SU-DHL-6 (cell line): ENCODE data around the gene TOM1L2.

Source experiments
- H2AFZ ChIP-seq: fragments of 200-600 bp; sonication (generic); 2 replicates; pipeline ENCODE4 v1.6.1; 2014; ENCODE audit warnings: low read depth, mild to moderate bottlenecking, moderate library complexity, mixed read lengths, antibody characterized with exemption, low read length; ENCODE audit not compliant: severe bottlenecking
- H3F3A ChIP-seq: fragments of 200-600 bp; shearing (Covaris generic); 2 replicates; pipeline ENCODE4 v1.6.0; 2016; ENCODE audit warnings: antibody characterized with exemption, mild to moderate bottlenecking; ENCODE audit not compliant: insufficient read depth
- H3K27ac ChIP-seq: fragments of 200-600 bp; sonication (generic); 2 replicates; pipeline ENCODE4 v1.5.1; 2016; ENCODE audit warnings: low read depth, mild to moderate bottlenecking, low read length, moderate library complexity, mixed read lengths
- H3K27me3 ChIP-seq: fragments of 200-600 bp; sonication (generic), shearing (Covaris generic); 2 replicates; pipeline ENCODE4 v1.6.0; 2014; ENCODE audit warnings: mild to moderate bottlenecking, low read length
- H3K36me3 ChIP-seq: fragments of 200-600 bp; sonication (generic); 2 replicates; pipeline ENCODE4 v1.6.1; 2014; ENCODE audit warnings: mild to moderate bottlenecking, low read length, mixed read lengths
- H3K4me2 ChIP-seq: fragments of 300-600, 200-600 bp; shearing (Covaris generic), sonication (generic); 2 replicates; pipeline ENCODE4 v1.6.0; 2014; ENCODE audit warnings: low read length, low read depth, mild to moderate bottlenecking; ENCODE audit not compliant: poor library complexity, severe bottlenecking
- H3K4me3 ChIP-seq: fragments of 200-600 bp; sonication (generic); 2 replicates; pipeline ENCODE4 v1.5.1; 2014; ENCODE audit warnings: antibody characterized with exemption, low read length, mild to moderate bottlenecking, mixed read lengths; ENCODE audit not compliant: insufficient read depth, poor library complexity, severe bottlenecking
- H3K79me2 ChIP-seq: fragments of 200-600 bp; sonication (generic); 2 replicates; pipeline ENCODE4 v1.6.1; 2014; ENCODE audit warnings: mild to moderate bottlenecking, low read length, moderate library complexity; ENCODE audit not compliant: insufficient read depth
- H3K9ac ChIP-seq: fragments of 200-600 bp; sonication (generic); 2 replicates; pipeline ENCODE4 v1.7.0; 2014; ENCODE audit warnings: mild to moderate bottlenecking, low read length
- H3K9me2 ChIP-seq: fragments of 200-600 bp; sonication (generic); replicated peaks from 2 replicates; pipeline ENCODE4 v1.6.1; 2014; ENCODE audit warnings: low read length; ENCODE audit not compliant: insufficient read depth
- H3K9me3 ChIP-seq: fragments of 200-600 bp; sonication (generic); 2 replicates; pipeline ENCODE4 v1.6.1; 2014; ENCODE audit warnings: low read length, mixed read lengths; ENCODE audit not compliant: insufficient read depth
- H4K20me1 ChIP-seq: fragments of 200-600 bp; sonication (generic); 2 replicates; pipeline ENCODE4 v1.6.1; 2014; ENCODE audit warnings: low read depth, mild to moderate bottlenecking, antibody characterized with exemption, low read length, moderate library complexity, mixed read lengths
- EZH2phosphoT487 ChIP-seq: fragments of 200-600 bp; sonication (generic), shearing (Covaris generic); conservative IDR thresholded peaks from 2 replicates; pipeline ENCODE4 v1.6.1; 2018; ENCODE audit warnings: mild to moderate bottlenecking, antibody characterized with exemption, low read length, moderate library complexity, mixed read lengths
- TF ChIP-seq, protein P1 (sequence below): fragments of 200-600 bp; sonication (generic); IDR thresholded peaks from one replicate; pipeline ENCODE4 v1.5.1; 2017; ENCODE audit warnings: antibody characterized with exemption, mild to moderate bottlenecking, low read length, moderate library complexity; ENCODE audit not compliant: insufficient read depth, poor library complexity, severe bottlenecking

The TOM1L2 gene

GRCh38 chr17:17926036-17926435 lies 46.2 kb downstream of the TOM1L2 start:
- H3K9me2 ChIP-seq = no peaks in the 10 kb centered on the region
- H4K20me1 ChIP-seq = no peaks in the 10 kb centered on the region
- no peaks in the 10 kb centered on the region for H3K36me3 ChIP-seq
- no peak overlapping the region for H2AFZ ChIP-seq
- no peaks in the 10 kb centered on the region for H3K9me3 ChIP-seq
- H3K4me3 ChIP-seq = no peak overlapping the region
- TF ChIP-seq, protein P1, sequence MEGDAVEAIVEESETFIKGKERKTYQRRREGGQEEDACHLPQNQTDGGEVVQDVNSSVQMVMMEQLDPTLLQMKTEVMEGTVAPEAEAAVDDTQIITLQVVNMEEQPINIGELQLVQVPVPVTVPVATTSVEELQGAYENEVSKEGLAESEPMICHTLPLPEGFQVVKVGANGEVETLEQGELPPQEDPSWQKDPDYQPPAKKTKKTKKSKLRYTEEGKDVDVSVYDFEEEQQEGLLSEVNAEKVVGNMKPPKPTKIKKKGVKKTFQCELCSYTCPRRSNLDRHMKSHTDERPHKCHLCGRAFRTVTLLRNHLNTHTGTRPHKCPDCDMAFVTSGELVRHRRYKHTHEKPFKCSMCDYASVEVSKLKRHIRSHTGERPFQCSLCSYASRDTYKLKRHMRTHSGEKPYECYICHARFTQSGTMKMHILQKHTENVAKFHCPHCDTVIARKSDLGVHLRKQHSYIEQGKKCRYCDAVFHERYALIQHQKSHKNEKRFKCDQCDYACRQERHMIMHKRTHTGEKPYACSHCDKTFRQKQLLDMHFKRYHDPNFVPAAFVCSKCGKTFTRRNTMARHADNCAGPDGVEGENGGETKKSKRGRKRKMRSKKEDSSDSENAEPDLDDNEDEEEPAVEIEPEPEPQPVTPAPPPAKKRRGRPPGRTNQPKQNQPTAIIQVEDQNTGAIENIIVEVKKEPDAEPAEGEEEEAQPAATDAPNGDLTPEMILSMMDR = no peak
- no peak for TF ChIP-seq EZH2phosphoT487
- no peaks in the 10 kb centered on the region for H3K79me2 ChIP-seq
- no peak overlapping the region for H3K9ac ChIP-seq
- H3K4me2 ChIP-seq = no peak overlapping the region
- no peak overlapping the region for H3K27ac ChIP-seq
- H3K27me3 ChIP-seq = no peaks in the 10 kb centered on the region
- H3F3A ChIP-seq = no peaks in the 10 kb centered on the region

DNA sequence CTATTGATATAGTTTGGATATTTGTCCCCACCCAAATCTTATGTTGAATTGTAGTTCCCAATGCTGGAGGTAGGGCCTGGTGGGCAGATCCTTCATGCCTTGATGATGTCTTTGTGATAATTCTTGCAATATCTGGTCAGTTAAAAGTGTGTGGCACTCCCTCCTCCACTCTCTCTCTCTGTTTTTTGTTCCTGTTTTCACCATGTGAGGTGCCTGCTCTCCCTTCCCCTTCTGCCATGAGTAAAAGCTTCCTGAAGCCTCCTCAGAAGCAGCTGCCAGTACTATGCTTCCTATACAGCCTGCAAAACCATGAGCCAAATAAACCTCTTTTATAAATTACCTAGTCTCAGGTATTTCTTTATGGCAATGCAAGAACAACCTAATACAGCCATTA lies 47.3 kb downstream of the TOM1L2 start:
- TF ChIP-seq EZH2phosphoT487 = no peak
- TF ChIP-seq, protein P1 = no peak
- Histone ChIP-seq H3K9me3 (no peaks in the 10 kb centered on the region), H4K20me1 (no peaks in the 10 kb centered on the region), H3K79me2 (no peaks in the 10 kb centered on the region), H3K4me2 (no peak overlapping the region), H3K27ac (no peak overlapping the region), H2AFZ (no peak overlapping the region), H3K27me3 (no peaks in the 10 kb centered on the region), H3F3A (no peaks in the 10 kb centered on the region), H3K4me3 (no peak overlapping the region), H3K9ac (no peak overlapping the region), H3K36me3 (no peaks in the 10 kb centered on the region), H3K9me2 (no peaks in the 10 kb centered on the region)

- H3K4me3 ChIP-seq = no peak overlapping the region
- no peaks in the 10 kb centered on the region for H3K79me2 ChIP-seq
- H2AFZ ChIP-seq = no peak overlapping the region
- H3F3A ChIP-seq = no peaks in the 10 kb centered on the region
- H3K36me3 ChIP-seq = no peaks in the 10 kb centered on the region
- no peak overlapping the region for H3K27ac ChIP-seq
- TF ChIP-seq, protein P1 = no peak
- TF ChIP-seq EZH2phosphoT487 = no peak
- no peak overlapping the region for H3K9ac ChIP-seq
- no peaks in the 10 kb centered on the region for H3K27me3 ChIP-seq
- H3K4me2 ChIP-seq = no peak overlapping the region
- H3K9me3 ChIP-seq = no peaks in the 10 kb centered on the region
- H4K20me1 ChIP-seq = no peaks in the 10 kb centered on the region
- no peaks in the 10 kb centered on the region for H3K9me2 ChIP-seq
Observed at GRCh38 chr17:17924131-17924856, 47.9 kb downstream of the TOM1L2 start.
